ENCODE data around the gene HEATR1. TPM values are rescaled to one million over a fixed set of nuclear protein-coding genes. Genes with fewer than 3 reads are reported as not detected.

HEATR1 gene
- total RNA-seq, 2 donors from 2014 or later, result 14.1 to 40.7 TPM

DNA sequence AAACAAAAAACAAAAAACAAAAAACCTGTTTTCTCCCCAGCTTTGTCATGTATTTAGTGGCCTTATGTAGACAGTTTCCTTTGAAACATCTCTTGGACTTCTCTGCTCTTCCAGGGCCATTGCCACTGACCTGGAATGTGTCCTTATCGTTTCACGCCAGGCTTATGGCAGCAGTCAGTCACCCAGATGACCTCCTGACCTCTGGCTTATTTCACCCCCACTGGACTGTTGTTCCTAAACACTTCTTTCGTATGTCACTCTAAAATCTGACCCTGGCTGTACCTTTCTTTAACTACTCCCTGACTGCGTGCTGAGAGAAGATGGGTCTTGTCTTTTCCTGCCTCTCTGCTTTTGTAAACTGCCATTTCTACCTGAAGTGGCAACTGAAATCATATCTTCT lies 71.5 kb downstream of the HEATR1 start:
- no peak for DNase-seq (ENCODE audit: low spot score)
- H3K9me3 ChIP-seq, result no peaks in the 10 kb centered on the region
- intact Hi-C loops (cut with DNase I), result no loop called here
- H3K4me3 ChIP-seq, result no peak overlapping the region
- no peaks in the 10 kb centered on the region for H3K4me1 ChIP-seq (replicated peaks)
- no peaks in the 10 kb centered on the region for H3K36me3 ChIP-seq
- TF ChIP-seq POLR2A (IDR thresholded peaks at IDR 0.05), result no peak
- no peak for TF ChIP-seq POLR2AphosphoS5 (IDR thresholded peaks at IDR 0.05)
- TF ChIP-seq, protein P1, sequence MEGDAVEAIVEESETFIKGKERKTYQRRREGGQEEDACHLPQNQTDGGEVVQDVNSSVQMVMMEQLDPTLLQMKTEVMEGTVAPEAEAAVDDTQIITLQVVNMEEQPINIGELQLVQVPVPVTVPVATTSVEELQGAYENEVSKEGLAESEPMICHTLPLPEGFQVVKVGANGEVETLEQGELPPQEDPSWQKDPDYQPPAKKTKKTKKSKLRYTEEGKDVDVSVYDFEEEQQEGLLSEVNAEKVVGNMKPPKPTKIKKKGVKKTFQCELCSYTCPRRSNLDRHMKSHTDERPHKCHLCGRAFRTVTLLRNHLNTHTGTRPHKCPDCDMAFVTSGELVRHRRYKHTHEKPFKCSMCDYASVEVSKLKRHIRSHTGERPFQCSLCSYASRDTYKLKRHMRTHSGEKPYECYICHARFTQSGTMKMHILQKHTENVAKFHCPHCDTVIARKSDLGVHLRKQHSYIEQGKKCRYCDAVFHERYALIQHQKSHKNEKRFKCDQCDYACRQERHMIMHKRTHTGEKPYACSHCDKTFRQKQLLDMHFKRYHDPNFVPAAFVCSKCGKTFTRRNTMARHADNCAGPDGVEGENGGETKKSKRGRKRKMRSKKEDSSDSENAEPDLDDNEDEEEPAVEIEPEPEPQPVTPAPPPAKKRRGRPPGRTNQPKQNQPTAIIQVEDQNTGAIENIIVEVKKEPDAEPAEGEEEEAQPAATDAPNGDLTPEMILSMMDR (IDR thresholded peaks at IDR 0.05), result no peak
- no peaks in the 10 kb centered on the region for H3K27me3 ChIP-seq (replicated peaks; ENCODE audit: insufficient read depth)
- no peak overlapping the region for H3K27ac ChIP-seq
- 88% methylated on average over 4 of the region's 4 CpGs for WGBS

- no peak overlapping the region for H3K4me3 ChIP-seq
- H3K27me3 ChIP-seq (replicated peaks; ENCODE audit: insufficient read depth), result no peaks in the 10 kb centered on the region
- H3K36me3 ChIP-seq, result no peaks in the 10 kb centered on the region
- DNase-seq (ENCODE audit: low spot score), result no peak
- no peaks in the 10 kb centered on the region for H3K9me3 ChIP-seq
- WGBS, result 73% methylated on average over 5 of the region's 5 CpGs
- TF ChIP-seq POLR2A (IDR thresholded peaks at IDR 0.05), result no peak
- TF ChIP-seq, protein P1 (IDR thresholded peaks at IDR 0.05), result no peak
- TF ChIP-seq POLR2AphosphoS5 (IDR thresholded peaks at IDR 0.05), result no peak
- no peaks in the 10 kb centered on the region for H3K4me1 ChIP-seq (replicated peaks)
- intact Hi-C loops (cut with DNase I), result no loop called here
- H3K27ac ChIP-seq, result no peak overlapping the region
Observed at GRCh38 chr1:236530959-236531358, 73.4 kb downstream of the HEATR1 start.

GRCh38 chr1:236530286-236530685 lies 74.0 kb downstream of the HEATR1 start:
- DNase-seq (ENCODE audit: low spot score), result no peak
- no peak overlapping the region for H3K4me3 ChIP-seq
- intact Hi-C loops (cut with DNase I), result no loop called here
- TF ChIP-seq, protein P1 (IDR thresholded peaks at IDR 0.05), result no peak
- TF ChIP-seq POLR2AphosphoS5 (IDR thresholded peaks at IDR 0.05), result no peak
- no peak for TF ChIP-seq POLR2A (IDR thresholded peaks at IDR 0.05)
- 59% methylated on average over 1 of the region's 1 CpG for WGBS
- no peaks in the 10 kb centered on the region for H3K36me3 ChIP-seq
- no peaks in the 10 kb centered on the region for H3K27me3 ChIP-seq (replicated peaks; ENCODE audit: insufficient read depth)
- no peaks in the 10 kb centered on the region for H3K4me1 ChIP-seq (replicated peaks)
- no peaks in the 10 kb centered on the region for H3K9me3 ChIP-seq
- no peak overlapping the region for H3K27ac ChIP-seq

GRCh38 chr1:236526079-236526478 lies 78.2 kb downstream of the HEATR1 start:
- intact Hi-C loops (cut with DNase I), result no loop called here
- TF ChIP-seq POLR2A (IDR thresholded peaks at IDR 0.05) (no peak), POLR2AphosphoS5 (IDR thresholded peaks at IDR 0.05) (no peak)
- TF ChIP-seq, protein P1 (IDR thresholded peaks at IDR 0.05), result no peak
- WGBS, result 76% methylated on average over 3 of the region's 3 CpGs

DNA sequence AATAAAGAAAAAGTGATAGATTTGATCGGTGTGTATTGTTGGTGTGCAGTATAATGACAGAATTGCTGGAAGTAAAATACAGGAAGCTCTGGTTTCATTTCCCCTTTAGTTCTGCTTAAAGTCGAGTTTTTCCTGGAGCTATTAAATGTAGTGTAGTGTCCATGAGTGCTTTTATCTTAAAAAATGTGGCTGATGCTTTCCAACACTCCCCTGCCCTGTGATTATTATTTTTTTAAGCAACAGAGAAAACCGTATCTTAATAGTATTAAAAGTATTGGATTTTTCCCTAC lies 79.5 kb downstream of the HEATR1 start:
- H3K36me3 ChIP-seq, result no peaks in the 10 kb centered on the region
- no peak for DNase-seq (ENCODE audit: low spot score)
- no peaks in the 10 kb centered on the region for H3K27me3 ChIP-seq (replicated peaks; ENCODE audit: insufficient read depth)
- peak overlapping the region; percentile 82 to 95 for H3K4me3 ChIP-seq
- WGBS, result 10% methylated on average over 3 of the region's 3 CpGs
- intact Hi-C loops (cut with DNase I), result no loop called here
- TF ChIP-seq, protein P1 (IDR thresholded peaks at IDR 0.05), result no peak
- TF ChIP-seq POLR2AphosphoS5 (IDR thresholded peaks at IDR 0.05), result no peak
- no peak for TF ChIP-seq POLR2A (IDR thresholded peaks at IDR 0.05)
- H3K9me3 ChIP-seq, result no peaks in the 10 kb centered on the region
- H3K27ac ChIP-seq, result peak overlapping the region; percentile 85 to 87
- H3K4me1 ChIP-seq (replicated peaks), result no peaks in the 10 kb centered on the region

More at GRCh38 chr1:236526079-236526478, 78.2 kb downstream of the HEATR1 start:
- no peak overlapping the region for H3K4me3 ChIP-seq
- no peaks in the 10 kb centered on the region for H3K4me1 ChIP-seq (replicated peaks)
- DNase-seq (ENCODE audit: low spot score), result no peak
- no peaks in the 10 kb centered on the region for H3K9me3 ChIP-seq
- no peaks in the 10 kb centered on the region for H3K27me3 ChIP-seq (replicated peaks; ENCODE audit: insufficient read depth)
- H3K27ac ChIP-seq, result no peak overlapping the region
- no peaks in the 10 kb centered on the region for H3K36me3 ChIP-seq
